HEK293 (cell line): ENCODE data around the gene HID1.

Experiments
- KLF9 ChIP-seq: fragments of 450-650 bp; formaldehyde crosslinking; IDR thresholded peaks from 2 replicates; pipeline ENCODE4 v1.5.1; 2016; ENCODE audit warnings: missing biosample characterization, missing genetic modification characterization, low read depth
- ZNF174 ChIP-seq: fragments of 450-650 bp; formaldehyde crosslinking; IDR thresholded peaks from 2 replicates; pipeline ENCODE4 v1.5.0; 2017; ENCODE audit warnings: missing biosample characterization, mild to moderate bottlenecking, missing genetic modification characterization

DNA sequence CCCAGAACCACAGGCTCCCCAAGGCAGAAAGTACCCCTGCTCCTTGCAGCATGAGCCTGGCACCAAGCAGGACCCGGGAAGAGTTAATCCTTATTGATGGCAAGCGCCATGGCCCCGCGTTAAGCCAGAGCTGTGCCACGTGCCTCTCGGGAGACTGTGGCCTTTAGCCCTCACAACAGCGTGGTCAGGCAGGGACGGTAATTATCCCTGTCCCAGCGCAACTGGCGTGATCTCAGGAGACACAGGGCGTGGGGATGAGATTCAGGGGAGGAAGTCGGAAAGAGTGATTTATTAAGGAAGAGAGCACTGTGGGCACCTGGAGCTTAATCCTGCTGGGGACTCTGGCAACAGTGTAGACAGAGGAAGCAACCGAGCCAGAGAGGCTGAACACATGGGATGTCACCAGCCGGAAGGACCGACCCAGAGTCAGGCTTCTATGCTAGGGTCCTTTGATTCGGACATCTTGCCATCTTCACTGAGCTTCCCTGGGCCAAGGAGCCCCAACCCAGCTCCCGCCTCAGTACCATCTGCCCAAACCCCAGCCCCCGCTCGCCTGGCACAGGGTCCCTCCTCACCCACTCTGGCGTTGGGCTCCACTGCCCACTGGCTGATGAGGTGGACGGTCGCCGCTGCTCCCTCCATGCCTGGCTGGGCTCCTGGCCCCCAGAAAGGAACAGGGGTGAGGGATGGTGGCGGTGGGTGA lies 20.0 kb downstream of the HID1 start:
- TF ChIP-seq ZNF174 (tag by site-specific recombination) (no peak), KLF9 (tag by site-specific recombination) (no peak)
